Esophagus squamous epithelium (tissue), 5 donors: ENCODE results near the gene PPL. TPM values are rescaled to one million over a fixed set of nuclear protein-coding genes. Genes with fewer than 3 reads are reported as not detected.

Source experiments
- DNase-seq: peaks from one replicate; lab custom pipeline; 2025; lab: John Stamatoyannopoulos, UW
- H3K27ac ChIP-seq, 4 donors: fragments of 200-600 bp; sonication (generic); one replicate each; pipeline ENCODE4 v1.5.1; 2016 to 2019; ENCODE audit warnings: mild to moderate bottlenecking in 1 of 4
- H3K27me3 ChIP-seq, 4 donors: fragments of 200-600 bp; sonication (generic); 1 replicate in 3 of 4; 2 replicates in 1 of 4; pipeline versions ENCODE4 v1.5.1 to v1.6.0; 2017 to 2021; ENCODE audit warnings: antibody characterized with exemption in 1 of 4
- H3K36me3 ChIP-seq, 3 donors: fragments of 200-600 bp; sonication (generic); one replicate each; pipeline ENCODE4 v1.5.1; 2016 to 2019
- H3K4me1 ChIP-seq, 3 donors: fragments of 200-600 bp; sonication (generic); one replicate each; pipeline ENCODE4 v1.5.1; 2017 to 2019
- H3K4me3 ChIP-seq, 4 donors: fragments of 200-600 bp; sonication (generic); 1 replicate in 3 of 4; 2 replicates in 1 of 4; pipeline ENCODE4 v1.5.1; 2016 to 2019; ENCODE audit warnings: mild to moderate bottlenecking in 2 of 4, moderate library complexity in 1 of 4
- H3K9me3 ChIP-seq, 3 donors: fragments of 200-600 bp; sonication (generic); one replicate each; pipeline ENCODE4 v1.5.1; 2016 to 2019
- CTCF ChIP-seq, 6 experiments: fragments of 450-650 bp in 4 of 6; fragments of 200-600 bp in 2 of 6; sonication (generic) in 2 of 6; IDR thresholded peaks; one replicate each; pipeline ENCODE4 v1.5.1; 2016 to 2019; ENCODE audit warnings: antibody characterized with exemption in 6 of 6, mild to moderate bottlenecking in 4 of 6, moderate library complexity in 4 of 6
- POLR2A ChIP-seq, 4 donors: fragments of 450-650 bp; IDR thresholded peaks; one replicate each; pipeline ENCODE4 v1.6.1; 2017; ENCODE audit warnings: antibody characterized with exemption in 4 of 4, mild to moderate bottlenecking in 4 of 4, moderate library complexity in 3 of 4
- WGBS, 2 donors: methylation state at CpG; one replicate each; pipeline ENCODE4 v1.1.5; 2018; 5-methylcytosine and 5-hydroxymethylcytosine counted together
- intact Hi-C: fragments of 100-400 bp; cut with DNase I; formaldehyde crosslinking; loops from one replicate; pipeline ENCODE4 v1.15.0; 2022
- total RNA-seq, 4 donors: library from RNA; depleted of rRNA; stranded (reverse); fragments of >200 nt; gene quantifications; one replicate each; pipeline ENCODE4 v1.1.0, GENCODE V29; 2016
- donor health status: DM: yes; HTN: yes; CAD: no.

PPL gene
- total RNA-seq, 4 donors from 2014 or later = 504 to 1,677 (median 860) TPM

- H3K9me3 ChIP-seq = no peaks in the 10 kb centered on the region
- intact Hi-C loops = no loop called here
- TF ChIP-seq CTCF (IDR thresholded peaks at IDR 0.05) = no peak
- TF ChIP-seq POLR2A (IDR thresholded peaks at IDR 0.05) = no peak
- H3K36me3 ChIP-seq = peaks cover 5 to 75% (median 8%) of the 10 kb centered on the region in 3 donors
- peaks cover 11 to 88% (median 24%) of the 10 kb centered on the region in 3 donors for H3K4me1 ChIP-seq
- H3K27me3 ChIP-seq = no peaks in the 10 kb centered on the region
- H3K27ac ChIP-seq = peak overlapping the region; percentile 12 to 97 (median 79)
- H3K4me3 ChIP-seq = no peak overlapping the region
- DNase-seq = no peak
- WGBS, 2 donors = 83 to 96% methylated on average over 4 of the region's 7 CpGs
Observed at GRCh38 chr16:4914528-4915225, 22.3 kb downstream of the PPL start.

- TF ChIP-seq CTCF (IDR thresholded peaks at IDR 0.05) = no peak
- no peak for TF ChIP-seq POLR2A (IDR thresholded peaks at IDR 0.05)
- 82 to 100% methylated on average over 3 to 6 of the region's 15 CpGs for WGBS, 2 donors
- DNase-seq = no peak
- H3K27ac ChIP-seq = peak overlapping the region in 3 of 4 donors; percentile 25 to 97 (median 97)
- intact Hi-C loops = no loop called here
- peaks cover 5 to 81% (median 17%) of the 10 kb centered on the region in 3 donors for H3K4me1 ChIP-seq
- H3K27me3 ChIP-seq = no peaks in the 10 kb centered on the region
- peaks cover 5 to 82% (median 8%) of the 10 kb centered on the region in 3 donors for H3K36me3 ChIP-seq
- no peak overlapping the region for H3K4me3 ChIP-seq
- H3K9me3 ChIP-seq = no peaks in the 10 kb centered on the region
Observed at GRCh38 chr16:4913774-4914525, 23.0 kb downstream of the PPL start.

- no peak for DNase-seq
- Histone ChIP-seq H3K36me3 (peaks cover 5 to 89% (median 8%) of the 10 kb centered on the region in 3 donors), H3K4me1 (peaks cover 0 to 74% (median 10%) of the 10 kb centered on the region in 3 donors), H3K4me3 (no peak overlapping the region), H3K9me3 (no peaks in the 10 kb centered on the region), H3K27ac (peak overlapping the region in 3 of 4 donors; percentile 1 to 97 (median 25)), H3K27me3 (no peaks in the 10 kb centered on the region)
- intact Hi-C loops = no loop called here
- TF ChIP-seq CTCF (IDR thresholded peaks at IDR 0.05) (no peak), POLR2A (IDR thresholded peaks at IDR 0.05) (no peak)
- 70 to 79% methylated on average over 4 to 6 of the region's 7 CpGs for WGBS, 2 donors
Observed at GRCh38 chr16:4913130-4913773, 23.7 kb downstream of the PPL start.

DNA sequence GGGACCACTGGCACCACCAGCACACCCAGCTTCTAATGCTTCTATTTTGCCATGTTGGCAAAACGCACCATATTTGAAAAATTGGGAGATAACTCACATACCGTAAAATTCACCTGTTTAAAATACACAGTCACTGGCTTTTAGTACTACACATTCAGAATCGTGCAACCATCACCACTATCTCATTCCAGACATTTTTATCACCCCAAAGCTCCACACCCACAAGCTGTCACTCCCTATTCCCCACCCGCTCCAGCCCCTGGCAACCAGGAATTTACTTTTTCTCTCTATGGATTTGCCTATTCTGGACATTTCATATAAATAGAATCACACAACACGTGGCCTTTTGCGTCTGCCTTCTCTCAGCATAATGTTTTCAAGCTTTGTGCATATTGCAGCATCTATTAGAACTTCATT is 25.0 kb downstream of the PPL start:
- H3K4me3 ChIP-seq = no peak overlapping the region
- no peak overlapping the region for H3K27ac ChIP-seq
- DNase-seq = no peak
- TF ChIP-seq CTCF (IDR thresholded peaks at IDR 0.05) = no peak
- no peak for TF ChIP-seq POLR2A (IDR thresholded peaks at IDR 0.05)
- 75 to 78% methylated on average over 6 of the region's 6 CpGs for WGBS, 2 donors
- H3K9me3 ChIP-seq = no peaks in the 10 kb centered on the region
- no peaks in the 10 kb centered on the region for H3K27me3 ChIP-seq
- intact Hi-C loops = no loop called here
- H3K36me3 ChIP-seq = peaks cover 5 to 96% (median 8%) of the 10 kb centered on the region in 3 donors
- peaks cover 0 to 61% (median under 1%) of the 10 kb centered on the region in 3 donors for H3K4me1 ChIP-seq
